G401 (cell line): ENCODE measurements around the gene POLD2. TPM values are rescaled to one million over a fixed set of nuclear protein-coding genes. Genes with fewer than 3 reads are reported as not detected.

Source experiments
- DNase-seq: peaks from one replicate; pipeline ENCODE4 v3.0.0-alpha.2; 2015; ENCODE audit warnings: low spot score
- in situ Hi-C: cut with HindIII; loops from 2 replicates; pipeline ENCODE4 v1.10.0; 2016; ENCODE audit warnings: low sequenced_read_pairs, mixed read lengths
- total RNA-seq: library from RNA; depleted of rRNA; stranded (reverse); fragments of >200 nt; shearing (Covaris generic); gene quantifications from 2 replicates; pipeline ENCODE4 v1.2.3, GENCODE V29; 2014

Gene POLD2
- total RNA-seq, 1 experiment from 2014 or later = 270 TPM

DNA sequence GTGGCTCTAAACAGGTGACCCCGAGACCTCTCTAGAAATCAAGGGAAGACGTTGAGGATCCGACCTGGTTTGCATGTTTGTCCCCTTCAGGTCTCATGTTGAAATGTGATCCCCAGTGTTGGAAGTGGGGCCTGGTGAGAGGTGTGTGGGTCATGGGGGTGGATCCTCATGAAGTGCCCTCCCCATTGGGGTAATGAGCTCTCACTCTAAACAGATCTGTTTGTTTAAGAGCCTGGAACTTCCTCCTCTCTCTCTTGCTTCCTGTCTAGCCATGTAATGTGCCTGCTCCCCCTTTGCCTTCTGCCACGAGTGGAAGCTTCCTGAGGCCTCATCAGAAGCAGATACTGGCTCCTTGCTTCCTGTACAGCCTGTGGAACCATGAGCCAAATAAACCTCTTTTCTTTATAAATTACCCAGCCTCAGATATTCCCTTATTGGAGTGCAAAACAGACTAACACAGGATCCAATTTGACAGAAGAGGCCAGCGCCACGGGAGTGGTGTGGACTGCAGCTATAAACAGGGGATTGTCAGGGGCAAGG, 30.2 kb downstream of the POLD2 start:
- in situ Hi-C loops = loop anchor here (10.0 kb wide), 1 partner anchor 102 kb away; no protein-coding TSS in a partner anchor
- DNase-seq = no peak

DNA sequence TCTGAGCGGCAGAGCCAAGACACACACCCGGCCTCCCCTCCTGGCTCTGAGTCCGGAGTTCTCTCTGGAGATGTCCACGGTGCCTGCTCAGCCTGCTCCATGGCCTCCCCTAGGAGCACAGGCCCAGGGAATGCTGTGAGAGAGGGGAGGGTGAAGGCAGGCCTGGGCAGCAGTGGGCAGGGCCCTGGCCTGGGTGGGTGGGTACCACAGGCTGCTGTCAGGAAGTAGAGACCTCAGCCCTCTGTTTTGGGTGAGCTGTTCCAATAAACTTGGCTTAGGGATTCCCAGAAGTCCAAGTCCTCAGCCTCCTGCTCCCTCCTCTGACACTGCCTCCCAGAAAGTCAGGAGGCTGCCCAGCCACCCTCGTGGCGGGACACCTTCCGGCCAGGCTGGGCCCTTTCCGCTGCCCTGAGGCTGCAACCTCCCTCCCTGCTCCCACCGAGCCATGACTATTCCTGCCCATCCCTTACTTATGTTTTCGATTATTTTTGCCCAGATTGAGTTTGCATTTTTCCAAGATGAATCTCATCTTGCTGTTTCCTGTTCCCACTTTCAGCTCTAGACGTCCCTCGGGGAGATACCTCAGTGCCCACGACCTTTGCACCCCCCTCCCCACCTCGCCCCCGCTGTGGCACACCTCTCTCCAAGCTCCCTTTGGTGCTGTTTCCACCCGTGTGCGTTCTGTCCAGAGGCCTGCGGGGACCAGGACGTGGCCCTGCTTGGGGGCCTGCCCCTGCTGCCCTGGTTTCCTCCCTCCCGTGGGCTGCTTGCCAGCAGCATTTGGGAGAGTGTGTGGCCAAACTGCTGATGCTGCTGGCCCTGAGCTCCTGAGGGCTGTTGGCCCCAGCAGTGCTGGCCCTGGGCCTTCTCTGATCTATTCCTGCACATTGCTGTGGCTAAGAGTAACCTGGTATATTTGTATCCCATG, 35.2 kb downstream of the POLD2 start:
- DNase-seq = peak; percentile 70
- in situ Hi-C loops = no loop called here

DNA sequence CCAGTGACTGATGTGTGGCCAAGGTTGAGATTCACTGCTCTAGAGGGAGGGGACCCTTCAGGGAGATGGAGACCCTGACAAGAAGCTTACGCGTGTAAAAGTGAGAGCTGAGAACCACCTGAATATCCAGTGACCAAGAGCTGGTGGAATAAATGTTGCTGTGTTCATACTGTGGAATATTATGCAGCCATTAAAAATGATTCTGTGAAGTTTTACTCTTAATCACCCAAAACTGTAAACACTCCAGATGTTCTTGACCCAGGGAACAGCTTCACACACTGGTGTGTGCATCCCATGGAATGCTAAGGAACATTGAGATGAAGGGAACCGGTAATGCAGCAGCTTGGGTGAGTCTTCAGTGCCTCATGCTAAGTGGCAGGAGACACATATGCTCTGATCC, 36.7 kb downstream of the POLD2 start:
- DNase-seq = no peak
- in situ Hi-C loops = no loop called here

DNA sequence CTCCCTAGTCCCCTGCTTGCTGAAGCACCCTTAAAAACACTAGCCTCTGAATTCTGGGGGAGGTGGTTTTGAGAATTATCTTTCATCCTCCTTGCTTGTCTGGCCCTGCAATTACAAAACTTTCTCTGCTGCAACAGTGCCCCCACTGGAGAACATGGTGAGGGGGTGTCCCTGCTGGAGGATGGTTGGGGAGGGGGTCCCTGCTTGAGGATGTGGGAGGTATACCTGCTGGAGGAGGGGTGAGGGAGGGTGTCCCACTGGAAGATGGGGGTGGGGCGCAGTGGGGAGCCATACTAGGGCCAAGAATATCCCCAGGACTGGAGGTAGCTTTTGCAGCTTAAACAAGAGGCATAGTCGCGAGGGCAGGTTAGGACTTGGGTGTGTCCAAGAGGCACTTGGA, 37.8 kb downstream of the POLD2 start:
- in situ Hi-C loops = no loop called here
- DNase-seq = no peak

DNA sequence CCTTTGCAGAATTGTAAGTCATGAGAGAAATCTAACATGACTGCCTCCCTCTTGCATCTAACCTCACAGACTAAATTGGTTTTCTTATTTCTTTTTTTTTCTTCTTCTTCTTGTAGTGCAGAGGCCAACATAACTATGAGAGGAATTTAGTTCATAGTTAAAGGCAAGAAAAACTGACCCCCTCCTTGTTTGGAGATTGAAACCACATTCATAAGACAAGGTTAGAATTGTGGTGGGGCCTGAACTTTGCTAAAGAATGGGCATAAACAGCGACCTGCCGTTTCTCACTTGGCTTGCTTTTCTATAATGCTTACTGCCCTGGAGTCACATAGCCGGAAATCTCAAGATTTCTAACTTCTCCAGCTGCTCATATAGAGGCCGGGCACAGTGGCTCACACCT, 38.6 kb downstream of the POLD2 start:
- in situ Hi-C loops = no loop called here
- no peak for DNase-seq

DNA sequence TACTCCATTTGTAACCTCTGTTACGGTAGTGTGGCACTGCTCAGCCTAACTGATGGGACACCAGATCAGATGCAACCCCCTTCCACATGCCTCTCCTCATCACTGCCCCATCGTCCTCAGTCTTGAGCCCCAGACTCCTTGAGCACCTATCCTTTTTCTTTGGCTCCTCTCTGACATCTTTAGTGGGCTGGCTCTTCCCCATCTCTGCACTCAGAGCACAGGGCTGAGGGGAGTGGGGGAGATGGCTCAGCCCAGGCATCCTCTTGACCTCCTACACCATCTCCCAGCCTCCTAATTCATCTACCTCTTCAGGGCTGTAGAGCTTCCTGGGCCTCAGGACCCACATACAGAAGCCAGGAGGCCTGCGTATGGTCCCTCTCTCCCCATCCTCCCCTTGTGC, 39.6 kb downstream of the POLD2 start:
- in situ Hi-C loops = no loop called here
- DNase-seq = no peak

DNA sequence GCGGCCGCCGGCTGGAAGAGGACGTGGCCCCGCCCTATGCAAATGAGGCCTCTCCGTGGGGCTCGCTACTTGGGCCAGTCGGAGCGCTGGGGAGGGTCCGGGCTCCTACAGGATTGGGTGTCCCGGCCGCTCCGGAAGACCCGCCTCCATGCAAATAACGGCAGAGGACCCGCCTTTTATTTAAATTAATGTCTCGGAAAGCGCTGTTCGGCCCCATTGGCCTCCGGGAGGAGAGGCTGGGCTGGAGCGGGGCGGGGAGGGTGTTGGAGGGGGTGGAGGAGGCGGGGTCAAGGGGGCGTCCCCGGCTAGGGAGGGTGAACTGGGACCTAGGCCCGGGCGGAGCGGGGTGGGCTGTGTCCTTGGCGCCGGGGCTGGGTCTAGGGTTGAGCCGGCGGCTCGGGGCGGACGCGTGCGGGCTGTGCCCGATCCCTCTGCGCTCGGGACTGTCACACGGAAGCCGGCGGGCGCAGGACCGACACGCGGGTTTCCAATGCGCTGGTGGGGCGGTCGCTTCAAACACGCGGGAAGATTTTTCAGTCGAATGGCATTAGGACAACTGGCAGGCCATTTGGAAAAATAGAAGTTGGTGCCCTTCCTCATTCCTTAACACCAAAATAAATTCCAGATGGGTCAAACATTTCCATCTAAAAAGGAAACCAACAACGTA, 40.7 kb downstream of the POLD2 start:
- in situ Hi-C loops = no loop called here

DNA sequence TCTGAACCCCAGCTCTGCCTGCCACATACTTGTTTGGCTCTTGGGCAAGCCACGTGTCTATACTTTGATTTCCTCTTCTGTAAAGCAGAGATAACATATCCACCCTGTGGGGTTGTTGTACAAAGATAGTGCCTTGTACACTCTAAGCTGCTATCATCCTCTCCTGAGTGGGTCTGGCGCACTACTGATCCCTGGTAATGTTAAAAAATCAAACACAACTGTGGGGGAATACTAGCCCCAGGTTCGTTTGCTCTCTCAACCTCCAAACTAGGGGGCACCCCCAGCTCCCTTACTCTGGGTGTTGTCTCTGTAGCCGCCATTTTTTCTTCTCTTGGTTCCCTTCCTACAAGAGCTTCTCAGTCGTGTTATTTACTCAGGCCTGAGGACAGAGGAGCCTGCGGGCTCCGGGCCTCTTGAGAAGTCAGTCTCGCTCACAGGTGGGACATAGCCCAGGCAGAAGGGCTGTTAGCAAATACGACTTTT, 42.0 kb downstream of the POLD2 start:
- DNase-seq = no peak
- in situ Hi-C loops = no loop called here

More for the DNA sequence above, 40.7 kb downstream of the POLD2 start:
- peak; percentile 100 for DNase-seq

DNA sequence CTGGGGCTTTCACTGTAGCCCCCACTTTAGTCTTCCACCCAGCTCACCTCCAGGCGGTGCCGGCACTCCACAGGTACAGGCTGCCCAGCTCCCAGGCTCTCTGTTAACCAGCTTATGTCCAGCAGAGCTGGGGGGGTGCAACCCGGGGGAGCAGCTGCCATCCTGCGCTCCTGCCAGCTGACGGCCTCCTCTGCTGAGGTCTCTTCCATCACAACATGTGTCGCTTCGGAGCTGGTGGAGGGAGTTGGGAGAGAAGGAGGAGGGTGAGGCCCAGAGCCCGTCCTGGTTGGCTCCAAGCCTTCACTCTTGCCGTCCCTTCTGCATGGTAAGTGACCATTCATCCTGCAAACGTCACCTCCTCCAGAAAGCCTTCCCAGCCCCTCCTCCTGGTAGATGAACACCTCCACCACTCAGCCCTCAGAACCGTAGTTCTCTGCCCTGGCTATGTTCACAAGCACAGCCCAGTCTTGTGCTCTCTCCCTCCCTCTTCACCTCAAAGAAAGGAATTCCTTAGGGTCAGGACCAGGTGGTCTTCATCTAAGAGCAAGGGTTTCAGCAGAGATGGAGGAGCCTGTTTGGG, 42.6 kb downstream of the POLD2 start:
- DNase-seq = no peak
- in situ Hi-C loops = no loop called here

DNA sequence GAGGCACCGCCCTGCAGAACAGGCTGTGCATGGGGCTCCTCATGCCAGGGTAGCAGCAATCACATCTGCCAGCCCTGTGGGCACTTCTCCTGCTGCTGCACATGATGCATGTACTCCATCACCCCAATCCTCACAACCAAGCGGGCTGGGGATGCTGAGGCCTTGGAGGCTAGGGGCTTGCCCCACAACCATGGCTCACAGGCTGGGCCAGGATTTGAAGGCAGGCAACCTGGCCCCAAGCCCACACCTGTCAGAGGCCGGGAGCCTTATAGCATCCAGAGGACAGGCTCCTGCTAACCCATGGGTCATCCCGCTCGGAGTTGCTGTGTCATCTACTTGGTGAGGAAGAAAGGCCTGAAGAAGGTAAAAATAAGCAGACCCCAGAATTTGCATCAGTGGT, 43.2 kb downstream of the POLD2 start:
- in situ Hi-C loops = no loop called here
- no peak for DNase-seq

DNA sequence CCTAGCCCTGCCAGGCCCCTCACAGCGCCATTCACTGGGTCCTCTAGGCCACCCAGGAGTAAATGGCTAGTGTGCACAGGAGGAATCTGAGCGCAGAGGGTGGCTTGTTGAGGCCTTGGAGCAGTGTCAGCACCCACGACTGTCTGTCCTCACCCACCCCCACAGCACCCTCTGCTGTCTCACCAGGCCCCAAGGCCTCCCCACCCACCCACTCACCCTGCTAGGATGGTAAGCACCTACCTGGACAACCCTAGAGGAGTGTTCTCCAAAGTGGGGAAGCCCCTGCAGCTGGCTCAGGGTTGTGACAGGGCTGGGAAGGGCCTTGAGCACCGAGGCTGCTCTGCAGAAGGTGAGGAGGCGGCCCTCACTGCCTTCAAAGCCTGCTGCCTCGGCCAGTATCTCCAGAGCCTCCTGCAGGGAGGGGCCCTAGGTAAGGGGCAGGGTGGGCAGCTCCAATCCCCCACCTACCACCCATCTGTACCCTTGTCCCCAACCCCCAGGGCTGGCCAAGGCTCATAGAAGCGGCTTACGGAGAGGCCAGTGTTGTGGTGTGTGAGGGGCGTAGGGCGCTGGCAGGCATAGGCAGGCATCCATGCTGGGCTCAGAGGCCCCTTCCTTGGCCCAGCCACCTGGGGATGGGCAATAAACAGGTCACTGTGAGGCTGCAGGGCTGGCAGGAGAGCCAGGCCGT, 43.9 kb downstream of the POLD2 start:
- no peak for DNase-seq
- in situ Hi-C loops = no loop called here

DNA sequence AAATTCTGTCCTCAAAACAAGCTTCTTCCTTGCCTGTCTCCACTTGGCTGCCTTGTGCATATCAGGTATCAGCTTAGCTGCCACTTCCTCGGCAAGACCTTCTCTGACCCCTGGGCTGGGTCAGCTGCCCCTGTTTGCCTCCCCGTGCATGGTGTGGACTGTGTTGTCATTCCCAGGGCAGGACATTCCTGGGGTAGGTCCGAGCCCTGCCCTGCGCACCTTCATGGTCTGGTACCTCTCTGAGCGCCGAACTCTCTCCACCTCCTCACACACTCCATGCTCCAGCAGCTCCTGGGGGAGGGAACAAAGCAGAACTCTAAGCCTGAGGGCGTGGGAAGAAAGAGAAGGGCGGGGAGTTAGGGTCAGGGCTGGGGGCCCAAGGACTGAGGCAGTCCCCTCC, 44.8 kb downstream of the POLD2 start:
- no peak for DNase-seq
- in situ Hi-C loops = no loop called here

DNA sequence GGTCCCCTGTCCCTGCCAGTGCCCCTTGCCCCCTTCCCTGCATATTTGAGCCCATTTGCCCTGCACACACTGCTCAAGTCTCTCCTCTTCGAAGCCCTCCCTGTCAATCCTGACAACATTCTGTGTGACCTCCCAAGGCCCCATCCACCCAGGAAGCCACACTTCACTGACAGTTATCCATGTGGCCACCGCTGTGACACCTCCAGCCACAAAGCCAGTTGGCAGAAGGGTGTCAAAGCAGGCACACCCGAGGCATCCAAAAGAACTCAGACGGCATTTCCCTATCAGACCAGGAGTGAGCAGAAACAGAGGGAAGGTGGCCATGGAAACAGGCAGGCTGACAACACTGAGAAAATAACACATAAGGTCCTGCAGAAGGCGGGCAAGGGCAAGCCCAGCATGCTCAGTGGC, 45.7 kb downstream of the POLD2 start:
- DNase-seq = no peak
- in situ Hi-C loops = no loop called here

DNA sequence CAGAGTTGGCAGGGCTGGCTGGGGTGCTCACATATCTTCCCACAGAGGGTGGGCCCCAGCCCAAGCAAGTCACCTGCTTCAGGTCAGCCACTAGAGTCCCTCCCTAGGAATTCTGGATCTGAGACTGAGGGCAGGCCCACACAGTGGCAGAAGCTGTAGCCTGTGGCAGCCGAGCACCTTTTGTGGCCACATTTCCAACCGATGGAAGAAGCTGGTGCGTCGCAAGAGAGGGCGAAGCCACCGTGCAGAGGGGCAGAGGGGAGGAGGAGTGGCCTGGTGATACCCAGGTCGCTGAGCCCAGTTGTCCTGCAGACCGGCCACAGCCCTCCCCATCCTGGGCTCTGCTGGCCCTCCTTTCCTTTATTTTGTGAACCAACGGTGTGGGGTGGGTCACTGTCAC, 46.3 kb downstream of the POLD2 start:
- no peak for DNase-seq
- in situ Hi-C loops = no loop called here

DNA sequence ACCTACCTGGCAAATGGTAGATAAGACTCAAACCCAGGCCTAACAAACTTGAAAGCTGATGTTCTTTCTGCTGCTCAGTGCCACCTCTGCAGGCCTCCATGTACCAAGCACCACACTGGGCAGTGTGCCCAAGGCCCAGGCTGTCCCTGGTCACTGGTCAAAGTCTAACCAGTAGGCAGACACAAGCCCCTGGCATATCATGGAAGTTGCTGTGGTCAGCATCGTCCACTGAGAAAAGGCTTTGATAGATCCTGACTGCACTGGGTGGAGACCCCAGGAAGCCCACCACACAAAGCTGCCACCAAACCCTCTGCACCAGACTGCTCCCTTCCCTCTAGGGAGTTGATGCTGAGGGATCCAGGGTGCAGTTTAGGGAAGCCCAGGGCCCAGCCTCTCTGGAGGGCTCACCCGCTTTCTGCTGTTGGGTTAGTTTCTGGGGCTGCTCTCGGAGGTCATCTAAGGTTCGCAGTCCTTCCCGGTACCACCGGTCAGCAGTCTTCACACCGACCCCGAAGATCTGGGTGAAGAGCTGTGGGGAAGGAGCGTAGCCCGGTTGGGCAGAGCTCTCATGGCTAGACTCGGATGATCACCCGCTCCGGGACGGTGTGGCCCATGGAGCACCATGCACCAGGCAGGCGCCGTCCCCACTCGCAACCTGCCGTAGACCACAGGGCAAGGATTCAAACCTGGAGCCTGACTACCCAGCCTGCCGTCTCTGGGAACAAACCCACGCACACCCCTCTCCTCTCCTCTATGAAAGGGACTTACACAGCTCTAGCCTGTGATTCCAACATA, 47.0 kb downstream of the POLD2 start:
- DNase-seq = no peak
- in situ Hi-C loops = no loop called here

DNA sequence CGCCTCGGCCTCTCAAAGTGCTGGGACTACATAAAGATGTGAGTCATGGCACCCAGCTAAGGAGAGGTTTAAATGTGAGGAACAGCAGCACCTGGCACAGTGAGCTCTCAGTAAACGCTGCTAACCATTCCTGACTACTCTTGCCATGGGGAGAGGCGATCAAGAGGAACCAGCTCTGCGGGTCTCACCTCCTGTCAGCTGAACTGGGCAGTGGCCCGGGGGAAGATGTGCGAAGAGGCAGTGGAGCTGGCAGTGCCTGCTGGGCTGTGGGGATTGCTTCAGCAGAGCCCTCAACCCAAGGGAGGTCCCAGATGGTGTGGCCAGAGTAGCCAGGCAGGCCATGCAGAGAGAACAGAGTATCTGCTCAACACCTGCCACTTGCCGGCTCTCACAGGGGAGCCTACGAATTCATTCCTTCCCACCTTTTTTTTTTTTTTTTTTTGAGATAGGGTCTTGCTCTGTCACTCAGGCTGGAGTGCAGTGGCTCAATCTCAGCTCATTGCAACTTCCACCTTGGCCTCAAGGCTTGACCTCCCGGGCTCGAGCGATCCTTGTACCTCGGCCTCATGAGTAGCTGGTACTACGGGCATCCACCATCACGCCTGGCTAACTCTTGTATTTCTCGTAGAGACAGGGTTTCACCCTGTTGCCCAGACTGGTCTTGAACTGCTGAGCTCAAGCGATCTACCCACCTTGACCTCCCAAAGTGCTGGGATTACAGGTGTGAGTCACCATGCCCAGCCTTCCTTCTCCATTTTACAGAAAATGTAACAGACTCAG, 47.9 kb downstream of the POLD2 start:
- in situ Hi-C loops = no loop called here
- no peak for DNase-seq

DNA sequence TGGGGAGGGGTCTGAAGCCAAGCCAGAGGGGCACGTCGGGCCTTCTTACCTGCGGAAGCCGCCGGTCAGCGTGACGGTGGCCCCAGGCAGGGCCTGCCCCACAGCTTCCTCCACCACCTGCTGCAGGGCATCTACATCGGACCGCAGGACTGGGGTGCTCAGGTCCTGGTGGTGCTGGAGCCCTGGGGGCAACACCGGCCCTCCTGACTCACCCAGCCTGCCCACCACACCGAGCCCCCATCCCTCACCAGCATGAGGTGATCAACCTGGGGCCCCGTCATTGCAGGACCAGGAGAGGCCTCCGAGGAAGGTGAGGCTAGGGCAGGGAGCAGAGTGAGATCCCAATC, 49.0 kb downstream of the POLD2 start:
- in situ Hi-C loops = no loop called here
- no peak for DNase-seq
